ENCODE measurements around the gene UBAP2L.
"Not testable (repeated sequence)": the region's sequence is repeated elsewhere in the genome, so short reads cannot be mapped to it uniquely, and the experiment has no call there.

The UBAP2L gene

DNA sequence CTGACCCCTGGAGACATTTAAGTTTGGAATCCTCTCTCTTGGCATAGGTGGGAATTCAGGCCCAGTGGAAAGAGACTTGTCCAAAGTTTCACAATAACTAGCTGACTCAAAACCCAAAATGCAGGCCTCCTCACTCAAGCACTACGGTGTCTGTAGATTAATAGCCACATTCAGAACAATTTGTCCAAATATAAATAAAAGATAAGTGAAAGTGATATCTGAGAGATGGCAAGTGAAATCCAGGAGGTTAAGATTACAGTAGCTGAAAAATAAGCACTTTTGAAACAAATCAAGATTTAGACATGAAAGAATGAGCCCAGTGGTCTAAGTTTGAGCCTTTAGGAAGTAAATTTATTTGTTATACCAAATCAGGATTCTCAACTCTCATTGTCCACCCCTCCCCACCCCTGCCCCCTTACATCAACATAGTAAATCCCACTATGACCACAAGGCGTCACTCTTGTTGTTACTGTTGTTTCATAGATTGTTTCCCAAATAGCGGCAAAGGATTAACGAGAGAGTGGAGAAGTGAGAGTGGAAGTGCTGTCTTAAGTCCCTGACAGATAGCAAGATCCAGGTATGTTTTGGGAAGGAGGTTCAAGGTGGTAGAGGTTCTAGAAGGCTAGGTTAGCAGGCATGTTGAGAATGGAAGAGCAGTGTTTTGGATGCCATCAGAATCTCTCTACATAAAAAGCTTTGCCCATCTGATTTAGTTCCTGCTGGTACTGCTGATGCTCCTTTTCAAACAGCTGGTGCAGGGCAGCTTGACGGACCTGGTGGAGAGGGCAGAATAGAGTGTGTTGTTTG, 21.8 kb upstream of the UBAP2L start:
- DNase-seq (ENCODE audit: low spot score) = peak; percentile 65

- no peak for DNase-seq (ENCODE audit: low spot score)
Measured at GRCh38 chr1:154199563-154199879, 21.2 kb upstream of the UBAP2L start.

- not testable (repeated sequence) for DNase-seq (ENCODE audit: low spot score)
Measured at GRCh38 chr1:154205778-154206177, 15.0 kb upstream of the UBAP2L start.

DNA sequence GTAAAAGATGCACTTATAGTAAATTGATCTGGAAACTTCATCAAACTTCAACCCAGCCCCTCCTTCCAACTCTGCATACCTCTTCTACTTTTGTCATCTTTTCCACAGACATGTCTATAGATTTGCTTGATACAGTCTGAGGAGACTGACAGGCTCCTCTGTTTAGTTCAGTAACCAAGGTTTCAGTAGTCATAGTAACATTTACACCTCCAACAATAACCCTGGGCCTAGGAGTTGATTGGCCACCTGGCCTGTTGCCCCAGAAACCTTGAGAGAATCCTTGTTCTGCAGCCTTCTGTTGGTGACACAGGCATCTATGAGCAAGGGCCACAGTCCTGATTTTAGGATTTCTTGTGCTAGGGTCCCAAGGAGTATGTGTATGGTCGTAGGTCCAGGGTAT, 14.6 kb upstream of the UBAP2L start, which contains the start of gene CFAP141:
CFAP141 (minus strand) TSS at position 138 of the 400 bp plus-strand sequence; CDS start at position 112, 26 bp downstream.
- DNase-seq (ENCODE audit: low spot score) = peak; percentile 37

DNA sequence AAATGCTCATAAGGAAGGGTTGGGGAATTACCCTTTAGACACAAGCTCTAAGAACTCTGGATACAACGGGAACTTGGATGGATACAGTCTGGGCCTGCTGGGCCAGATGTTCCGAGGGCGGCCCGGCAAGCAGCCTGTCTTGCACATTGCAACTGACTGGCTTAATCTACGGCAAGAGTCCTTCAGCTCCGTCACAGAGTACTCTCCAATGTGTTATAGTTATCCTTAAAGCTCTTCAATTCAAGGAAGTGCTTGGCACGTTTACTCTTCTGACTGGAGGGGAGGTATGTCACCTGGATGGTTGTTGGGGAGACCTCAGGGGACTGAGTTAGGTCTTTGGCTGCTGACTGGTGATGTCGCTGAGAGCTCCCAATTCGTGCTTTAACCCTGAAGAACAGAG, 13.5 kb upstream of the UBAP2L start:
- no peak for DNase-seq (ENCODE audit: low spot score)

DNA sequence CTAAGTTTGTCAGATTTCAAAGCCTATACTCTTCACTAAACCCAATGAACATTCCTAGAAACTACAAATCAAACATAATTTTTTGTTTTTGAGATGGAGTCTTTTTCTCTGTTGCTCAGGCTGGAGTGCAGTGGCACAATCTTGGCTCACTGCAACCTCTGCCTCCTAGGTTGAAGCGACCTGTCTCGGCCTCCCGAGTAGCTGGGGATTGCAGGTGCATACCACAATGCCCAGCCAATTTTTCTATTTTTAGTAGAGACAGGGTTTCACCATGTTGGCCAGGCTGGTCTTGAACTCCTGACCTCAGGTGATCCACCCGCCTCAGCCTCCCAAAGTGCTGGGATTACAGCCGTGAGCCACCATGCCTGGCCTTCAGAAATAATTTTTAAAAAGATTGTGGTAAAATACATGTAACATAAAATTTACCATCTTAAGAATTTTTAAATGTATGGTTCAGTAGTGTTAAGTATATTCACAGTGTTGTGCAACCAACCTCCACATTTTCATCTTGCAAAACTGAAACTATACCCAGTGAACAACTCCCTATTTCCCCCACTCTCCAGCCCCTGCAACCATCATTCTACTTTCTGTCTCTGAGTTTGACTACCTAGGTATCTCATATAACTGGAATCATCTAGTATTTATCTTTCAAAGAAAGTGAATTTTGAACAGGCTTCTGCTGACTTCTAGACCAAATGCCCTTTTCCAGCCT, 11.9 kb upstream of the UBAP2L start:
- DNase-seq (ENCODE audit: low spot score) = no peak

DNA sequence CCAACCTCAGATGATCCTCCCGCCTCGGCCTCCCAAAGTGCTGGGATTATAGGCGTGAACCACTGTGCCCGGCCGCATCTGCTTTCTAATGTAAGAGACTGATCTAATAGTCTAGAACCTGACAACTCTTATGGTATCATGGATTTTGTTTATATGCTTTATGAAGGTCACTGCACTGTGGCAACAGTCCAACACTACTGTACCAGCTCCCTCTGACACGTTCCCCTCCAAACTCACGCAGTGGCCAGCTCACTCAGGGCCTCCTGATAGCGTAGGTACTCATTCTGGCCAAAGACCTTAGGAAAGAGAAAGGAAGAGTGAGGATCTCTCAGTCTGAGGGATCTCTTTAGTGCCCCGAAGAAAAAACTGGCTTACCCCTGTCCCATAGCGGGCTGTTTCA, 8.7 kb upstream of the UBAP2L start:
- DNase-seq (ENCODE audit: low spot score) = no peak

DNA sequence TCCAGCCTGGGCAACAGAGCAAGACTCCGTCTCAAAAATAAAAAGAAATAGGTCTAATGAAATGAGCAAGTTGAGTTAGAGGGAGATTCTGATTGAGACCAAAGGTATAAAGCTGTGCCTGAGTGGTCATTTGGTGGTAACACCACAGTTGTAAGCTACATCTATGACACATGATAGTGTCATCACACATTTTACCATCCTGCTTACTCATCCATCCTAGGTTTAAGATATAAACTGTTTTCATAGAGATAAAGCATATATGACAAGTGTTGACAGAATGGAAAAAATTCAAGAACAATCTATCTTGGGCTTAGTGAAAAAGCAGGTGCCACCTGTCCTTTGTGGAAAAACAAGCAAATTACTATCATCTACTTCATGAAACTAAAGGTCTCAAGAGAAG, 7.5 kb upstream of the UBAP2L start:
- DNase-seq (ENCODE audit: low spot score) = no peak

- no peak for DNase-seq (ENCODE audit: low spot score)
Measured at GRCh38 chr1:154218545-154218944, 2.2 kb upstream of the UBAP2L start.

GRCh38 chr1:154219541-154219940, 1.2 kb upstream of the UBAP2L start:
- no peak for DNase-seq (ENCODE audit: low spot score)

DNA sequence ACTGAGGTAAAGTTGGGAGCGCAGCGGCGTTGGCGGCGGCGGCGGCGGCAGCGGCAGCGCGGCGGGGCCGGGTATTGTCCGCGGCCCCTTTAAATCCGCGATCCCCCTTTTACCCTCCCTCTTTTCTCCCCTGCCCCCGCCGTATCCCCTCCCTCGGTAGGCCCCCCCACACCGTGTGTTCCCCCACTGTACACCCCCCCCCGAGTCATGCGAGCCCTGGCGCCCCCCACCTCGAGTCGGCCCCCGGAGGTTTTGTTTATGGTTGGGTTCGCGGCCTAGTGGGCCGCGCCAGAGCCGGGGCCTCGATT, 169 bp downstream of the UBAP2L start:
- no peak for DNase-seq (ENCODE audit: low spot score)

DNA sequence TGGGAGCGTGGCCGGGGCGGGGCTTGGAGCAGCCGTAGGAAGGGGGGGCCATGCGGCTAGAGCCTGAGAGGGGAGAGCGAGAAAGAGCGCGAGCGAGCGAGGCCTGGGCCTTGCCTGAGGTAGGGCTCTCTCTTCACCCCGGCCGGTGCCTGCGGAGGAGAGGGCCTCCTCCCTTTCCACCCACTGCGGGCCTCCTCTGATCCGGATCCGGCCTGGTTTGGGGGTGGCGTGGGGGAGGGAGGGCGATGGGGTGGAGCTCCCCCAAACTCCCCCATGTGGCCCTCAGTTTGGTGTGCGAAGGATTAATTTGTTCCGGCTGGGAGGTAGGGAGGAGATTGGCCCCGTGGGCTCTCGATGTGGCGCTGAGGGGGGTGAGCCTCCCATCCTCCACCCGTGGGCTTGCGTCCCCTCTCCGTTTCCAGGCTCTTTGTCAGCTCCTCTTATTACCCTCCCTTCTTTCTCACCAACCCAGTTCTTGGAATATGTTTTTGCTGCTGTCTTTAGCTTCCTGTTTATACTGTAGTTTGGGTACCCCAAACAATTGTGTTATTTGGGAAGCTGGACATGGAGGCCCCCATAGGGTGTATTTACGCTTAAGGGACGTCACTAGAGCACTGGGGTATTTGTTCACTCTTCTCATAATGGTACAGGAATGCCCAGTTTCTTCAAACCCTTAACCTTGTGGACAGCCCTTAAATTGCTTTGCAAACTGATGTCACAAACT, 685 bp downstream of the UBAP2L start:
- peak; percentile 63 for DNase-seq (ENCODE audit: low spot score)

- no peak for DNase-seq (ENCODE audit: low spot score)
Measured at GRCh38 chr1:154222518-154222917, 1.8 kb downstream of the UBAP2L start.

GRCh38 chr1:154222918-154223317, 2.2 kb downstream of the UBAP2L start:
- DNase-seq (ENCODE audit: low spot score) = no peak

GRCh38 chr1:154223621-154224020, 2.9 kb downstream of the UBAP2L start:
- no peak for DNase-seq (ENCODE audit: low spot score)

DNA sequence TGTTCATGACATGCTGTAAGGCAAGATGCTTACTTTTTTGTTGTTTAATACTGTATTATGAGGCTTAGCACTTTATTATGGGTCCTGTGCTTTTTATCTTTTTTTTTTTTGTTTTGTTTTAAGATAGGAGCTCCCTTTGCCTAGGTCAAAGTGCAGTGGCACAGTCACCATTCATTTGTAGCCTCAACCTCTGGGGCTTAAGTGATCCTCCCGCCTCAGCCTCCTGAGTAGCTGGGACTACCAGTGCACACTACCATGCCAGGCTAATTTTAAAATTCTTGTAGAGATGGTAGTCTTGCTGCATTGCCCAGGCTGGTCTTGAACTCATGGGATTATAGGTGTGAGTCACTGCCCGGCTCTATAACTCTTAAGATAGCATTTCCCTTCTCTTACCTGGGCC, 4.6 kb downstream of the UBAP2L start:
- DNase-seq (ENCODE audit: low spot score) = no peak

GRCh38 chr1:154231112-154231511, 10.4 kb downstream of the UBAP2L start:
- DNase-seq (ENCODE audit: low spot score) = not testable (repeated sequence)

DNA sequence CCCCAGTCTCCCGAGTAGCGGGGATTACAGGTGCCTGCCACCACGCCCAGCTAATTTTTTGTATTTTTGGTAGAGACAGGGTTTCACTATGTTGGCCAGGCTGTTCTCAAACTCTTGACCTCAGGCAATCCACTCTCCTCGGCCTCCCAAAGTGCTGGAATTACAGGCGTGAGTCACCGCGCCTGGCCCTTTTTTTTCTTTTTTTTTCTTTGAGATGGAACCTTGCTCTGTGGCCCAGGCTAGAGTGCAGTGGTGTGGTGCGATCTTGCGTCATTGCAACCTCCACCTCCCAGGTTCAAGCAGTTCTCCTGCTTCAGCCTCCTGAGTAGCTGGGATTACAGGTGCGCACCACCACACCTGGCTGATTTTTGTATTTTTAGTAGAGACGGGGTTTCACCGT, 12.4 kb downstream of the UBAP2L start:
- not testable (repeated sequence) for DNase-seq (ENCODE audit: low spot score)

GRCh38 chr1:154236855-154237254, 16.1 kb downstream of the UBAP2L start:
- no peak for DNase-seq (ENCODE audit: low spot score)

- DNase-seq (ENCODE audit: low spot score) = no peak
Measured at GRCh38 chr1:154237435-154237834, 16.7 kb downstream of the UBAP2L start.

- no peak for DNase-seq (ENCODE audit: low spot score)
Measured at GRCh38 chr1:154237880-154238506, 17.2 kb downstream of the UBAP2L start.

DNA sequence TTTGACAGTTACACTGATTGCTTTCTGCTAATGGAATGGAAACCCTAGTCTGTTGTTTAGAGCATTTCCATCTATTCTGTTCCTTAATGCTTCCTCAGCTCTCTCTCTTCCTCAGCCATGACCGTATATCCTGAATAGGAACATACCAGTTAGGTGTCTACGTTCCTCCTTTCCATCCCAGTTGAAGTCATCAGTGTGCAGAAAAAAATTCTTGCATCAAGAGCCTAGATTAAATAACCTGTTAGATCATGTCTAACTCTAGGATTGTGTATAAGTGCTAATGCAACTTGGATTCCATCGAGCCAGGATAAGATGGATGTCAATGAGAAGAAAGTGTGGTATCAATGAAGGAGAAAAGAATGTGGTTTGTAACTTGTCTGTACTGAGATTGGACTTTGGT, 18.7 kb downstream of the UBAP2L start:
- DNase-seq (ENCODE audit: low spot score) = no peak
